SU-DHL-6 (cell line): ENCODE measurements around the gene PON3.

Experiments used
- EZH2phosphoT487 ChIP-seq: fragments of 200-600 bp; sonication (generic), shearing (Covaris generic); conservative IDR thresholded peaks from 2 replicates; pipeline ENCODE4 v1.6.1; 2018; ENCODE audit warnings: mild to moderate bottlenecking, antibody characterized with exemption, low read length, moderate library complexity, mixed read lengths
- TF ChIP-seq, protein P1 (sequence below): fragments of 200-600 bp; sonication (generic); IDR thresholded peaks from one replicate; pipeline ENCODE4 v1.5.1; 2017; ENCODE audit warnings: antibody characterized with exemption, mild to moderate bottlenecking, low read length, moderate library complexity; ENCODE audit not compliant: insufficient read depth, poor library complexity, severe bottlenecking

DNA sequence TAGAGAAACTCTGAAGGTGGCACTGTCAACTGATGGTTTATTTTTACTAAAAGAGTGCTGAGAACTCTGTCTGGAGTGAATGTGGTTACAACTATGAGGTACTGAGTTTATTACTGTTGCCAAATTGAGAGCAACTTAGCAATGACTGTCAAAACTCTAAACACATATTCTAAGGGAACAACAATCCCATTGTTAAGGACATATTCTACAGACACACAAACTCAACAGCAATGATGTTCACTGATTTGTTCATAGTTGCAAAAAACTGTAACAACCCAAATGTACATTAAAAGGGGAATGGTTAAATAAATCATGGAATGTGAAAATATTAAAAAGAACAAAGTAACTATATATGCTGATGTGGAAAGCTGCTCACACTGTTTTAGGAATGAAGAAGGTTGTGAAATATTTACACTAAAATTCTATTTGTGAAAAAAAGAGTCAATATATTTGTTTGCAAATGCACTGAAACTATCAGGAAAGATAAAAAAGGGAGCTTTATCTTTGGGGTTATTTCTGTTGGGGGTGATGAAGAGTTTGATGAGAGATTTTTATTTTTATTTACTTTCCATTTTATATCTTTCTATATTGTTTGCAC, 25.8 kb upstream of the PON3 start:
- TF ChIP-seq, protein P1, sequence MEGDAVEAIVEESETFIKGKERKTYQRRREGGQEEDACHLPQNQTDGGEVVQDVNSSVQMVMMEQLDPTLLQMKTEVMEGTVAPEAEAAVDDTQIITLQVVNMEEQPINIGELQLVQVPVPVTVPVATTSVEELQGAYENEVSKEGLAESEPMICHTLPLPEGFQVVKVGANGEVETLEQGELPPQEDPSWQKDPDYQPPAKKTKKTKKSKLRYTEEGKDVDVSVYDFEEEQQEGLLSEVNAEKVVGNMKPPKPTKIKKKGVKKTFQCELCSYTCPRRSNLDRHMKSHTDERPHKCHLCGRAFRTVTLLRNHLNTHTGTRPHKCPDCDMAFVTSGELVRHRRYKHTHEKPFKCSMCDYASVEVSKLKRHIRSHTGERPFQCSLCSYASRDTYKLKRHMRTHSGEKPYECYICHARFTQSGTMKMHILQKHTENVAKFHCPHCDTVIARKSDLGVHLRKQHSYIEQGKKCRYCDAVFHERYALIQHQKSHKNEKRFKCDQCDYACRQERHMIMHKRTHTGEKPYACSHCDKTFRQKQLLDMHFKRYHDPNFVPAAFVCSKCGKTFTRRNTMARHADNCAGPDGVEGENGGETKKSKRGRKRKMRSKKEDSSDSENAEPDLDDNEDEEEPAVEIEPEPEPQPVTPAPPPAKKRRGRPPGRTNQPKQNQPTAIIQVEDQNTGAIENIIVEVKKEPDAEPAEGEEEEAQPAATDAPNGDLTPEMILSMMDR = no peak
- TF ChIP-seq EZH2phosphoT487 = no peak
